HepG2 (cell line): ENCODE measurements around the gene AFG1L. TPM values are rescaled to one million over a fixed set of nuclear protein-coding genes. Genes with fewer than 3 reads are reported as not detected.
"Not testable (repeated sequence)": the region's sequence is repeated elsewhere in the genome, so short reads cannot be mapped to it uniquely, and the experiment has no call there.

Experiments used
- ATAC-seq: fragments of 200-7000 bp; cut with Tn5 transposase; 3 replicates; pipeline ENCODE4 v1.9.1; 2020; ENCODE audit warnings: mild to moderate bottlenecking, moderate library complexity
- BruUV-seq: library from RNA; stranded (reverse); fragments of 400-500 nt; replicated peaks from 2 replicates; lab custom pipeline; 2021; lab: Mats Ljungman, UMichigan
- CTCF ChIA-PET: fragments of 300-600 bp; formaldehyde crosslinking; extraction: SDS; loops from one replicate; lab custom pipeline; 2021; ENCODE audit warnings: low total read pairs, inconsistent platforms, low intra/inter-chr PET ratio; lab: Yijun Ruan, JAX
- POLR2A ChIA-PET: fragments of 350-600 bp; sonication (Branson Sonifier 250); formaldehyde crosslinking; loops from one replicate; lab custom pipeline; 2020; ENCODE audit warnings: antibody characterized with exemption, inconsistent platforms; lab: Yijun Ruan, JAX
- DNase-seq: peaks from one replicate; pipeline ENCODE4 v3.0.0-alpha.2; 2015; ENCODE audit warnings: low spot score
- FAIRE-seq: peaks from 3 replicates; lab custom pipeline; 2011; peaks lifted over from hg19 to GRCh38; lab: Jason Lieb, UNC
- H2AFZ ChIP-seq: one replicate; pipeline ENCODE4 v1.6.1; 2011; ENCODE audit warnings: low read length, inconsistent platforms
- H3K27ac ChIP-seq: fragments of 300-600 bp; 3 replicates; pipeline ENCODE4 v1.8.0; 2011; ENCODE audit warnings: mixed run types, mild to moderate bottlenecking, mixed read lengths, low read length, inconsistent platforms; ENCODE audit not compliant: insufficient read depth; ENCODE audit errors: extremely low read length
- H3K27me3 ChIP-seq, 2 experiments: fragments of 200-600 bp in 1 of 2; 2 replicates in 1 of 2; 3 replicates in 1 of 2; pipeline versions ENCODE4 v1.6.0 to v1.8.0; 2011; ENCODE audit warnings: low read length in 2 of 2, mild to moderate bottlenecking in 2 of 2, moderate library complexity in 2 of 2, inconsistent platforms in 1 of 2; ENCODE audit not compliant: insufficient read depth in 2 of 2, control insufficient read depth in 1 of 2
- H3K36me3 ChIP-seq, 2 experiments: fragments of 200-600 bp in 1 of 2; replicated peaks in 1 of 2; 2 replicates in 1 of 2; 3 replicates in 1 of 2; pipeline versions ENCODE4 v1.5.1 to v1.8.0; 2011; ENCODE audit warnings: low read length in 2 of 2, inconsistent platforms in 1 of 2; ENCODE audit not compliant: insufficient read depth in 2 of 2, control insufficient read depth in 1 of 2
- H3K4me1 ChIP-seq: 2 replicates; pipeline ENCODE4 v1.5.1; 2012; ENCODE audit warnings: low read length, inconsistent platforms; ENCODE audit not compliant: insufficient read depth
- H3K4me2 ChIP-seq: 2 replicates; pipeline ENCODE4 v1.6.0; 2011; ENCODE audit warnings: low read depth, low read length, inconsistent platforms
- H3K4me3 ChIP-seq, 3 experiments: fragments of 200-600 bp in 1 of 3; sonication (generic), shearing (Covaris generic) in 1 of 3; replicated peaks in 1 of 3; 2 replicates each; pipeline ENCODE4 v1.5.1; 2011 to 2016; ENCODE audit warnings: low read length in 3 of 3, inconsistent platforms in 2 of 3, low read depth in 2 of 3, mild to moderate bottlenecking in 2 of 3, control low read depth in 1 of 3, mixed read lengths in 1 of 3; ENCODE audit not compliant: insufficient read depth in 1 of 3
- H3K79me2 ChIP-seq: one replicate; pipeline ENCODE4 v1.6.1; 2011; ENCODE audit warnings: low read length, inconsistent platforms; ENCODE audit not compliant: insufficient read depth
- H3K9ac ChIP-seq: 2 replicates; pipeline ENCODE4 v1.6.0; 2011; ENCODE audit warnings: mild to moderate bottlenecking, low read depth, low read length, inconsistent platforms; ENCODE audit not compliant: insufficient read depth
- H3K9me3 ChIP-seq: 2 replicates; pipeline ENCODE4 v1.5.1; 2012; ENCODE audit warnings: mild to moderate bottlenecking, low read length
- H4K20me1 ChIP-seq: 2 replicates; pipeline ENCODE4 v1.6.0; 2011; ENCODE audit warnings: inconsistent platforms, mild to moderate bottlenecking, low read length, moderate library complexity; ENCODE audit not compliant: insufficient read depth
- FOXO1 ChIP-seq: sonication (generic); formaldehyde crosslinking; IDR thresholded peaks from 2 replicates; pipeline ENCODE4 v1.4.0; 2020; ENCODE audit warnings: missing genetic modification reagents
- SKIL ChIP-seq: sonication (generic); formaldehyde crosslinking; IDR thresholded peaks from 2 replicates; pipeline ENCODE4 v1.8.0; 2022; ENCODE audit warnings: missing genetic modification reagents, mild to moderate bottlenecking, moderate library complexity, borderline replicate concordance
- ZNF800 ChIP-seq: sonication (generic); formaldehyde crosslinking; IDR thresholded peaks from 2 replicates; pipeline ENCODE4 v1.4.0; 2020; ENCODE audit warnings: missing genetic modification reagents
- WGBS: methylation state at CpG from one replicate; pipeline ENCODE4 v1.1.6; 2017; ENCODE audit warnings: low lambda C conversion rate; 5-methylcytosine and 5-hydroxymethylcytosine counted together
- in situ Hi-C: cut with HindIII; loops from 2 replicates; pipeline ENCODE4 v1.10.0; 2017; ENCODE audit warnings: low pct_unique_long_range_greater_than_20kb; ENCODE audit not compliant: extremely low pct_ligation_motif_present
- intact Hi-C: fragments of 100-400 bp; cut with micrococcal nuclease; formaldehyde crosslinking; loops from one replicate; pipeline ENCODE4 v1.10.0; 2022; ENCODE audit not compliant: unreplicated experiment
- polyA plus RNA-seq, 8 experiments: library from polyadenylated mRNA; depleted of rRNA in 3 of 8; stranded (reverse) in 7 of 8; unstranded in 1 of 8; fragments of >200 nt; fragmentation: Illumina TruSeq in 4 of 8; extraction: Trizol in 4 of 8; gene quantifications; 2 replicates each; pipeline versions ENCODE4 v1.2.1 to v1.2.3, GENCODE V29; 2011 to 2016; ENCODE audit warnings: low read depth in 4 of 8, missing spikeins in 1 of 8, mixed read lengths in 1 of 8; ENCODE audit not compliant: insufficient read depth in 1 of 8
- total RNA-seq, 5 experiments: library from RNA; depleted of rRNA; stranded (reverse); fragments of >200 nt; fragmentation: Illumina TruSeq; extraction: Trizol; gene quantifications; 2 replicates each; pipeline ENCODE4 v1.2.3, GENCODE V29; 2016; ENCODE audit warnings: low read depth in 1 of 5

AFG1L gene
- total and polyA plus RNA-seq, 2 of the 13 experiments (the other 11 are each of a cell fraction or from before 2014, with no cell fraction given), result 3.1 to 14.0 TPM

DNA sequence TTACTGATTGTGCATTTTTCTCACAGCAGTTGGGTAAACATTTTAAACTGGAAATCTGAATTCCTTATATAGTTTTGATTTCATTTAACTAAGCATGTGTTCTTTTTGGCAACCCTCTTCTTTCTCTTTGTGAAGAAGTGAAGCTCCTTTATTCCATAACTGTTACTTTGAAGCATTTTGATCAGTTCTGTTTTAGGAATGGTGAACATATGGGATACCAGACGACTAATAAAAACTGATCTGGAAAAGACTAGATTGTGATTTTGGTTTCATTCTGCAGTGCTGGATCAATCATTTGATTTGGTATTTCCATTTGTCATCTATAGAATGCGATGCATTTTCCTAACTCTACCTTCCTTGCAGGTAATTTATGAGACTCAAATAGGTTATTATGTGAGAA is 9.8 kb downstream of the AFG1L start (continued):
- TF ChIP-seq FOXO1, result no peak
- no peak for TF ChIP-seq ZNF800

GRCh38 chr6:108308641-108309040 is 13.8 kb downstream of the AFG1L start:
- H3K9me3 ChIP-seq, H3K4me2 ChIP-seq, H3K27ac ChIP-seq, in situ Hi-C loops, BruUV-seq, H3K4me3 ChIP-seq, H3K36me3 ChIP-seq, DNase-seq, H3K9ac ChIP-seq, H4K20me1 ChIP-seq, H3K79me2 ChIP-seq, ATAC-seq, H3K27me3 ChIP-seq, FAIRE-seq, intact Hi-C loops, H2AFZ ChIP-seq, CTCF ChIA-PET: not testable (repeated sequence)
- 100% methylated on average over 4 of the region's 4 CpGs for WGBS
- POLR2A ChIA-PET, result interaction anchor here (1.5 kb wide), 1 partner anchor 14 kb away, joined by 5 read pairs; the partner anchor contains the start of gene AFG1L
- peaks cover 13% of the 10 kb centered on the region for H3K4me1 ChIP-seq

DNA sequence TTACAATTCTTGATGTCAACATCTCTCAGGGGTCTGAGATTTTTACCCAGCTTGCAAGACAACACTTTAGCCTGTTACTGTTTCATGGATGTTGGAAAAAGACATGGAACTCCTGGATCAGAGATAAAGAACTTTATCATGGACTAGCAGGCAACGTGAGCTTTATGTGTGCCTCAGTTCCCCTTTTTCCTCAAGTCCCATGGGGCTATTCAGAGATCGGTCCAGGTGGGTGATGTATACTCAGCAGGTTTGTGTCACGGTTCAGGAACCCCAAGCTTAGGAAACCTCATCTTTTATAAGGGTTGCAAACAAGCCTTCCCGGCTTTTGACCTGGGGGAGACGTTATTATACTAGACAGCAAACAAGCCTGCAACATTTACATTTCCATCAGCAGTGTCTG is 15.0 kb downstream of the AFG1L start:
- no peak overlapping the region for H3K9ac ChIP-seq
- intact Hi-C loops, result no loop called here
- BruUV-seq, result no TSS peak
- H3K79me2 ChIP-seq, result peaks cover 3% of the 10 kb centered on the region
- no peak overlapping the region for H3K27ac ChIP-seq
- in situ Hi-C loops, result no loop called here
- no peak for ATAC-seq
- H3K4me1 ChIP-seq, result peaks cover 13% of the 10 kb centered on the region
- H3K4me2 ChIP-seq, result no peak overlapping the region
- no peak for FAIRE-seq
- 98% methylated on average over 5 of the region's 5 CpGs for WGBS
- H3K4me3 ChIP-seq, result no peak overlapping the region
- no peak for TF ChIP-seq SKIL (CRISPR knock-in tag)
- no peaks in the 10 kb centered on the region for H4K20me1 ChIP-seq
- CTCF ChIA-PET, result no interaction called here
- no peaks in the 10 kb centered on the region for H3K27me3 ChIP-seq
- no peak for DNase-seq
- no peak overlapping the region for H2AFZ ChIP-seq
- H3K36me3 ChIP-seq, result no peaks in the 10 kb centered on the region
- POLR2A ChIA-PET, result no interaction called here
- H3K9me3 ChIP-seq, result no peaks in the 10 kb centered on the region
